Activated T-helper 1 cell treated with anti-CD3 and anti-CD28 coated beads, Interleukin-12 subunit alpha, Interleukin-12 subunit beta, Interleukin-2, Interleukin-4 antibody, amounts not matched to agents 30 ng/mL and 10 ng/mL and 1 ng/mL, durations not matched to agents 14 hours and 24 hours and 36 hours (primary cell): ENCODE results near the gene MLYCD. TPM values are rescaled to one million over a fixed set of nuclear protein-coding genes. Genes with fewer than 3 reads are reported as not detected.
A peak's percentile ranks its signal among the peaks of the same experiment; 100 is the strongest.

ENCODE experiments used
- DNase-seq: peaks from one replicate; pipeline ENCODE4 v3.0.0; 2021; ENCODE audit warnings: low spot score
- H3K27ac Mint-ChIP-seq: one replicate; pipeline ENCODE4 v1.8.0; 2021; ENCODE audit warnings: mild to moderate bottlenecking, mixed read lengths
- H3K27me3 Mint-ChIP-seq: one replicate; pipeline ENCODE4 v1.8.0; 2022; ENCODE audit warnings: mild to moderate bottlenecking, moderate library complexity, mixed read lengths; ENCODE audit not compliant: insufficient read depth
- H3K36me3 Mint-ChIP-seq: one replicate; pipeline ENCODE4 v1.8.0; 2021; ENCODE audit warnings: low read depth, mixed read lengths
- H3K4me1 Mint-ChIP-seq: one replicate; pipeline ENCODE4 v1.8.0; 2021; ENCODE audit warnings: low read depth, mixed read lengths
- H3K4me3 Mint-ChIP-seq: one replicate; pipeline ENCODE4 v1.8.0; 2021; ENCODE audit warnings: mild to moderate bottlenecking, moderate library complexity, mixed read lengths
- H3K9me3 Mint-ChIP-seq: one replicate; pipeline ENCODE4 v1.8.0; 2021; ENCODE audit warnings: mixed read lengths
- intact Hi-C: fragments of 100-400 bp; cut with micrococcal nuclease; formaldehyde crosslinking; loops from one replicate; pipeline ENCODE4 v1.15.1; 2024
- total RNA-seq: library from RNA; stranded (reverse); gene quantifications from 2 replicates; pipeline ENCODE4 v1.2.3, GENCODE V29; 2022

MLYCD gene
- total RNA-seq, 1 donor from 2014 or later: 5.0 TPM

GRCh38 chr16:83882163-83882885 lies 16.6 kb upstream of the MLYCD start:
- no peaks in the 10 kb centered on the region for H3K36me3 Mint-ChIP-seq
- intact Hi-C loops: no loop called here
- DNase-seq: no peak
- H3K27me3 Mint-ChIP-seq: peaks cover 9% of the 10 kb centered on the region
- no peak overlapping the region for H3K27ac Mint-ChIP-seq
- H3K4me3 Mint-ChIP-seq: no peak overlapping the region
- no peaks in the 10 kb centered on the region for H3K4me1 Mint-ChIP-seq
- H3K9me3 Mint-ChIP-seq: no peaks in the 10 kb centered on the region

GRCh38 chr16:83886199-83886971 lies 12.5 kb upstream of the MLYCD start:
- H3K9me3 Mint-ChIP-seq: peaks cover under 1% of the 10 kb centered on the region
- no peak for DNase-seq
- H3K4me3 Mint-ChIP-seq: no peak overlapping the region
- H3K27me3 Mint-ChIP-seq: peaks cover 9% of the 10 kb centered on the region
- no peak overlapping the region for H3K27ac Mint-ChIP-seq
- H3K4me1 Mint-ChIP-seq: no peaks in the 10 kb centered on the region
- intact Hi-C loops: no loop called here
- H3K36me3 Mint-ChIP-seq: no peaks in the 10 kb centered on the region

GRCh38 chr16:83887080-83887479 lies 11.8 kb upstream of the MLYCD start:
- Mint-ChIP-seq H3K4me3 (no peak overlapping the region), H3K27ac (no peak overlapping the region), H3K36me3 (no peaks in the 10 kb centered on the region), H3K4me1 (no peaks in the 10 kb centered on the region), H3K9me3 (peaks cover 5% of the 10 kb centered on the region), H3K27me3 (peaks cover 9% of the 10 kb centered on the region)
- DNase-seq: no peak
- intact Hi-C loops: no loop called here

- Mint-ChIP-seq H3K36me3 (no peaks in the 10 kb centered on the region), H3K4me3 (no peak overlapping the region), H3K9me3 (peaks cover 5% of the 10 kb centered on the region), H3K27ac (no peak overlapping the region), H3K4me1 (no peaks in the 10 kb centered on the region), H3K27me3 (peaks cover 9% of the 10 kb centered on the region)
- no peak for DNase-seq
- intact Hi-C loops: no loop called here
Measured at GRCh38 chr16:83887564-83887963, 11.4 kb upstream of the MLYCD start.

- intact Hi-C loops: no loop called here
- H3K27me3 Mint-ChIP-seq: peaks cover 9% of the 10 kb centered on the region
- no peak overlapping the region for H3K27ac Mint-ChIP-seq
- DNase-seq: no peak
- H3K4me3 Mint-ChIP-seq: no peak overlapping the region
- no peaks in the 10 kb centered on the region for H3K4me1 Mint-ChIP-seq
- peaks cover 5% of the 10 kb centered on the region for H3K9me3 Mint-ChIP-seq
- H3K36me3 Mint-ChIP-seq: no peaks in the 10 kb centered on the region
Measured at GRCh38 chr16:83888672-83889044, 10.3 kb upstream of the MLYCD start.

GRCh38 chr16:83890359-83890758 lies 8.6 kb upstream of the MLYCD start:
- DNase-seq: no peak
- intact Hi-C loops: no loop called here
- H3K9me3 Mint-ChIP-seq: peaks cover 5% of the 10 kb centered on the region
- H3K36me3 Mint-ChIP-seq: no peaks in the 10 kb centered on the region
- H3K27ac Mint-ChIP-seq: no peak overlapping the region
- no peaks in the 10 kb centered on the region for H3K4me1 Mint-ChIP-seq
- H3K4me3 Mint-ChIP-seq: no peak overlapping the region
- peaks cover 16% of the 10 kb centered on the region for H3K27me3 Mint-ChIP-seq

- no peak overlapping the region for H3K27ac Mint-ChIP-seq
- H3K4me3 Mint-ChIP-seq: no peak overlapping the region
- no peaks in the 10 kb centered on the region for H3K4me1 Mint-ChIP-seq
- H3K36me3 Mint-ChIP-seq: no peaks in the 10 kb centered on the region
- peaks cover 10% of the 10 kb centered on the region for H3K27me3 Mint-ChIP-seq
- intact Hi-C loops: no loop called here
- DNase-seq: no peak
- peaks cover 5% of the 10 kb centered on the region for H3K9me3 Mint-ChIP-seq
Measured at GRCh38 chr16:83891742-83892141, 7.2 kb upstream of the MLYCD start.

- intact Hi-C loops: no loop called here
- H3K27ac Mint-ChIP-seq: no peak overlapping the region
Measured at GRCh38 chr16:83895243-83895642, 3.7 kb upstream of the MLYCD start.

GRCh38 chr16:83895942-83896341 lies 3.0 kb upstream of the MLYCD start:
- Mint-ChIP-seq H3K4me1 (peaks cover 17% of the 10 kb centered on the region), H3K36me3 (no peaks in the 10 kb centered on the region), H3K4me3 (no peak overlapping the region), H3K27ac (no peak overlapping the region), H3K27me3 (peaks cover 10% of the 10 kb centered on the region), H3K9me3 (peaks cover 5% of the 10 kb centered on the region)
- no peak for DNase-seq
- intact Hi-C loops: no loop called here

More at GRCh38 chr16:83895243-83895642, 3.7 kb upstream of the MLYCD start:
- no peak for DNase-seq
- peaks cover 12% of the 10 kb centered on the region for H3K27me3 Mint-ChIP-seq
- no peak overlapping the region for H3K4me3 Mint-ChIP-seq
- peaks cover 14% of the 10 kb centered on the region for H3K4me1 Mint-ChIP-seq
- peaks cover 5% of the 10 kb centered on the region for H3K9me3 Mint-ChIP-seq
- no peaks in the 10 kb centered on the region for H3K36me3 Mint-ChIP-seq

GRCh38 chr16:83899272-83899897 lies 470 bp downstream of the MLYCD start:
- Mint-ChIP-seq H3K9me3 (no peaks in the 10 kb centered on the region), H3K36me3 (peaks cover 2% of the 10 kb centered on the region), H3K4me1 (peaks cover 27% of the 10 kb centered on the region), H3K27me3 (peaks cover 8% of the 10 kb centered on the region), H3K27ac (peak overlapping the region; percentile 77), H3K4me3 (peak overlapping the region; percentile 94)
- intact Hi-C loops: loop anchor here (1.0 kb wide), 6 partner anchors 54 to 246 kb away; partner anchors contain the start of genes DNAAF1, HSBP1, HSDL1 and MBTPS1
- DNase-seq: peak; percentile 29

GRCh38 chr16:83899978-83900377 lies 1.1 kb downstream of the MLYCD start:
- Mint-ChIP-seq H3K36me3 (peaks cover 2% of the 10 kb centered on the region), H3K27me3 (peaks cover 7% of the 10 kb centered on the region), H3K4me3 (peak overlapping the region; percentile 94), H3K4me1 (peaks cover 27% of the 10 kb centered on the region), H3K9me3 (no peaks in the 10 kb centered on the region), H3K27ac (peak overlapping the region; percentile 77)
- intact Hi-C loops: loop anchor here (1.0 kb wide), 6 partner anchors 53 to 245 kb away; partner anchors contain the start of genes DNAAF1, HSBP1, HSDL1 and MBTPS1
- no peak for DNase-seq

- Mint-ChIP-seq H3K27ac (no peak overlapping the region), H3K4me3 (peak overlapping the region; percentile 94), H3K27me3 (peaks cover 4% of the 10 kb centered on the region), H3K9me3 (no peaks in the 10 kb centered on the region), H3K4me1 (peaks cover 27% of the 10 kb centered on the region), H3K36me3 (peaks cover 2% of the 10 kb centered on the region)
- no peak for DNase-seq
- intact Hi-C loops: no loop called here
Measured at GRCh38 chr16:83900571-83900970, 1.7 kb downstream of the MLYCD start.

- Mint-ChIP-seq H3K4me1 (peaks cover 27% of the 10 kb centered on the region), H3K4me3 (peak overlapping the region; percentile 53), H3K27me3 (peaks cover 4% of the 10 kb centered on the region), H3K9me3 (no peaks in the 10 kb centered on the region), H3K27ac (no peak overlapping the region), H3K36me3 (peaks cover 2% of the 10 kb centered on the region)
- no peak for DNase-seq
- intact Hi-C loops: no loop called here
Measured at GRCh38 chr16:83901101-83901500, 2.2 kb downstream of the MLYCD start.
